GM10266 (cell line): Measurements from ENCODE around the gene IMMT.

Source experiments
- DNase-seq: peaks from one replicate; pipeline ENCODE4 v3.0.0; 2012; ENCODE audit errors: extremely low spot score
- TF ChIP-seq, protein P1 (sequence below): IDR thresholded peaks from 2 replicates; pipeline ENCODE4 v1.5.1; 2012; ENCODE audit warnings: mild to moderate bottlenecking, low read depth; ENCODE audit not compliant: control insufficient read depth, insufficient read depth; ENCODE audit errors: missing control alignments

Gene IMMT

DNA sequence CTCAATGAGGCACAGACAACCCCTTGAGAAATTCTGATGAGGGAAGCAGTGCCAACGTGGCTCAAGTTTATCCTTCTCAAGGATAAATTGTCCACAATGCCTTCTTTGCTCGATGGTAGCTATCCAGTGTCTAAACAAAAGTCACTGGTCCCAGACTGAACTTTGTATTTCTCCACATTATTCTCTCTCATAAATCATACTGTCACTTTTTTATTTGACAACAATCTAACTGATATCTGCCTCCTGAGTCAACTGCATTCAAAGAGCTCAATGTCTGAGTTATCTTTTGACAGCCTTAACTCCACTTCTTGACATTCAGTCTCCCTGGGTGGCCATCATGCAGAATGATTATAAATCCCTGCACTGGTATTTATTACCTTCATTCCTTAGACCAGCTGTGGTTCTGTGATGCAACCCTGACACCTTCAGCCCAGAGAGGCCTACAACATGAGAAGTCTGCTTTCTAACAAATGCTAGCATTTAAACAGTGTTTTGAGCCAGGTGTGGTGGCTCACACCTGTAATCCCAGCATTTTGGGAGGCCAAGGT is 38.2 kb downstream of the IMMT start:
- DNase-seq: no peak
- TF ChIP-seq, protein P1, sequence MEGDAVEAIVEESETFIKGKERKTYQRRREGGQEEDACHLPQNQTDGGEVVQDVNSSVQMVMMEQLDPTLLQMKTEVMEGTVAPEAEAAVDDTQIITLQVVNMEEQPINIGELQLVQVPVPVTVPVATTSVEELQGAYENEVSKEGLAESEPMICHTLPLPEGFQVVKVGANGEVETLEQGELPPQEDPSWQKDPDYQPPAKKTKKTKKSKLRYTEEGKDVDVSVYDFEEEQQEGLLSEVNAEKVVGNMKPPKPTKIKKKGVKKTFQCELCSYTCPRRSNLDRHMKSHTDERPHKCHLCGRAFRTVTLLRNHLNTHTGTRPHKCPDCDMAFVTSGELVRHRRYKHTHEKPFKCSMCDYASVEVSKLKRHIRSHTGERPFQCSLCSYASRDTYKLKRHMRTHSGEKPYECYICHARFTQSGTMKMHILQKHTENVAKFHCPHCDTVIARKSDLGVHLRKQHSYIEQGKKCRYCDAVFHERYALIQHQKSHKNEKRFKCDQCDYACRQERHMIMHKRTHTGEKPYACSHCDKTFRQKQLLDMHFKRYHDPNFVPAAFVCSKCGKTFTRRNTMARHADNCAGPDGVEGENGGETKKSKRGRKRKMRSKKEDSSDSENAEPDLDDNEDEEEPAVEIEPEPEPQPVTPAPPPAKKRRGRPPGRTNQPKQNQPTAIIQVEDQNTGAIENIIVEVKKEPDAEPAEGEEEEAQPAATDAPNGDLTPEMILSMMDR: no peak

DNA sequence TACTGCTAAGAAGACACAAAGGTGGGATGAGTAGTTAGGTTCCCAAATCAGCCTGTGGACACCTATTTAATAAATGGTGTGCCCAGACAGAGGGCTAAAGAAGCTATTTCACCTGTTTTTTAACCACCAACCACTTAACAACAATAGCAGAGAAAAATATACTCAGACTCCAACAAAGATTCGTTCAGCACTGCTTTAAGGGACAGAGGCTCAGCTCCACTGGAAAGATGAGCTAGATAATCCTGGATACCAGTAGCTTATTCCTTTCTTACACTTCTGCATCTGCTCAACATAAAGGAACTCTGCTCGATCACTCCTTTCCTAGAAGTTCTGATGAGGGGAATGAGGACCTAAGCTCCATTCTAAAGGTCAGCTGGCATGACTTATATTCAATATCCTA is 44.8 kb downstream of the IMMT start:
- TF ChIP-seq, protein P1: no peak
- no peak for DNase-seq

DNA sequence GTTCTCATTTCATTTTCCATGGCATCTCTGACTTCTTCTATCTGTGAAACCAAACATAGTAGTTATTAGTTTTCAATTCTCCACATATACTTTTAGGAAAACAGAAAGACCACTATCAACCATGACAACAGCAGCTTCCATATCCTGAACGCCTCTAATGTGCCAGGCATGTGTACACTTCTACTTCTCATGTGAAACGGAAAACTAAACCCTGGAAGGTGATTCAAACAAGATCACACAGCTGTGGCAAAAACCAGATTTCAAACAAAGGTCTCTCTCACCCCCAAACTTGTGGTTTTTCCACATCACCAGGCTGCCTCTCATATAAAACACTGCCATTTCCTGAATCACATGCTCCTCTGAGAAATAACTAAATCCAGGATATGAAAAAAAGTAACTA is 47.5 kb downstream of the IMMT start:
- no peak for DNase-seq
- TF ChIP-seq, protein P1: no peak

DNA sequence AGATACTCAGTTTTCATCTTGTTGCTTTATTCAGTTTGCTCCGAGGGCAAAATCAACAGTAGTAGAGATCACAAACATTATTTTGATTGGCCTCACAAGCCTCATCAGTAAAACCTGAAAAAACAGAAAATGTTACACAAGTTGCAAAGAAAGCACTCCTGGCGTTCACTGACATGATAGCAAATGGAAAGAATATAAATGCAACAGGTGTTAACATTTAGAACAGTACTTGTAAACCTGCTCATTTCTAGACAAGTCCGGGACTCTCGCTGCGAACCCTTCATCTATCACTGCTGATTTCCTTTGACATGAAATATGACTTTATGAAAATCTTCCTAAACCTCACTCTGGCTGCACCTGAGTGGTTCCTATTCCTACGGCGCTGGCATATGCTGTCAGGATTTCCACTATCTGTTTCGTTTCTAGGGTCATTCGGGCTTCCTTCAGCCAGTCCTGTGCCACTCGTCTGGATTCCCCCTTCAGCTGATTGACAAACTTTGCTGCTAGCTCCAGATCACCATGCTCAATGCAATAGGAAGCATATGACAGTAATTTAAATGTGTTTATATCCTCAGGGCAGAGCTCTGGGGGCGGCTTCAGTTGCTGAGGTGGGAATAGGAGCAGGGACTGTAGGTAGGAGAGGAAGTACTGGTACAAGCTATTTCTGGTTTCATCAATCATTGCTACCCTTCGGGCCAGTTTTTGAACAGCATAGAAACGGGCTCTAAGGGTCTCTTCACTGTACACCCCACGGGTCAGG is 51.2 kb downstream of the IMMT start:
- no peak for DNase-seq

DNA sequence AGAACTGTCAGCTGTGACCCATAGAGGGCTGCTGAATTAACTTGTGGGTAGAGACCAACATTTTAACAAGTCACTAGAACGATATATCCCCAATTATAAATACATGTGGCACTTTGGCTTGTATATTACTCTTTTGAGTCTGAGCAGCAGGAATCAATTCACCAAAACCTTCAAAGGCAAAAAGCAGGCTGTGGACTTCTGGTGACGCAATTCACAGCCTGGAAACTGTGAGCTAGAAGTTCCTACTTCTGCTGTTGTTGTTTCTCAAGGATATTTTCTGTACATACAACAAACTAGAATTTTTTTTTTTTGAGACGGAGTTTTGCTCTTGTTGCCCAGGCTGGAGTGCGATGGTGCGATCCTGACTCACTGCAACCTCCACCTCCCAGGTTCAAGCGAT is 52.0 kb downstream of the IMMT start:
- no peak for DNase-seq
- TF ChIP-seq, protein P1: no peak

More for the DNA sequence above, 51.2 kb downstream of the IMMT start:
- TF ChIP-seq, protein P1: no peak

DNA sequence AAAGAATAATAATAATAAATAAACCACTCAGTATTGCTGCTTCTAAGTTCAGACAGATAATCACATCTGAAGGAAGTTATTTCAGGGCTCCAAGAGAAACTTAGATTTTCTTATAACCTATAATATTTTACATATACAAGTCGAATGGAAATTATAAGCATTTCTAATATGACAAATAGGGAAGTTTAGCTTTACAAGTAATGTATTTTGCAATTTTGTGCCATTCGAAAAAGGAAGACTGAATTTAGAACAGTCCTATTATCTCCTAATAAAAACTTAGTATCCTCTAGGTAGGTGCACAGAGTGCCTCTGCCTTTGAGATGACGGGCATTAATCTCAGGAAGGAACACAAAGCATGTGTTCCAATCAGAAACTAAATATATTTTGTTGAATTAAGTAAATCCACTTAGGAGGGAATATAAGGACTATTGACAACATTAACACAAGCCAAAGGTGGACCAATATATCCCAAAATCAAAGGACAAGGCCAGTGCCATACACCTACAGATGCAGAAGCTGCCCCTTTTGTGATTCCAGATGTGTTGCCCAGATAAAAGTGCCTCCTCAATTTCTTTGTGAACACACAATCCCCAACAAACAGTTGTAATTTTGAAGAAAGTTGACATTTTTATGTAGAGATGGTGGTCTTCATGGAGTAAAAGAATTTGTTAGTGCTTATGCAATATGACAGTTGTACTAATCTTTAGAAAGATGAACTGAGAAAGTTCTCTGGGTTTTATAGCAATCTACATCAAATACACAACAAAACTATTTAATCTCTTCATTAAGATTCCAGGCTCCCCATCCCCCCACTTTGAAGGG is 52.6 kb downstream of the IMMT start:
- DNase-seq: no peak
- TF ChIP-seq, protein P1: no peak

DNA sequence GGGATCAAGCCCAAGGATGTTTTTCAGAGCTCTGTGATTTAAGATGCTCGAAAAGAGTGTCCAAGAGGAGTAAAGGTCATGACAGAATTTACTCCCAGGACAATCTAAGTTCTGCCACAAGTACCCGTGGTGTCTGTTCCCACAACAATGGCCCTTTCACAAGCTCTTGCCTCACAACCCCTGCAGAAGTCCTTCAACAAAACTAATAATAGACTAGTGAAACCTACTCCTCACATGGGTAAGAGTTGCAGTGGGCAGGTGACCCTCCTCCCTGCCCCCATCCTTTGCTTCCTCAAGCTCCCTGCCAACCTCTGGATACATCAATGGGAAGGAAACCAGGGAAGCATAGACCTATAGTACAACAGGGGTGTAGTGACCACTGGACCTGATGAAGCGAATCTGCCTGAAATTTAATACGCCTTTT is 54.3 kb downstream of the IMMT start:
- no peak for DNase-seq
- TF ChIP-seq, protein P1: no peak
